GM12878 (cell line): Measurements from ENCODE around the gene POGZ. TPM values are rescaled to one million over a fixed set of nuclear protein-coding genes. Genes with fewer than 3 reads are reported as not detected.

ENCODE experiments used
- ATAC-seq: fragments of 200-7000 bp; cut with Tn5 transposase; 3 replicates; pipeline ENCODE4 v1.9.1; 2020; ENCODE audit warnings: mild to moderate bottlenecking, moderate library complexity
- BruUV-seq: library from RNA; stranded (reverse); fragments of 400-500 nt; replicated peaks from 2 replicates; lab custom pipeline; 2021; lab: Mats Ljungman, UMichigan
- CTCF ChIA-PET: fragments of 300-600 bp; sonication (Branson Sonifier 250); formaldehyde crosslinking; extraction: SDS; loops from one replicate; lab custom pipeline; 2021; ENCODE audit warnings: inconsistent platforms; lab: Yijun Ruan, JAX
- POLR2A ChIA-PET: fragments of 350-600 bp; formaldehyde crosslinking; extraction: SDS; loops from one replicate; lab custom pipeline; 2021; ENCODE audit warnings: inconsistent platforms; lab: Charles Lee
- RAD21 ChIA-PET: fragments of 300-600 bp; sonication (Branson Sonifier 250); formaldehyde crosslinking; loops from one replicate; lab custom pipeline; 2023; ENCODE audit warnings: antibody characterized with exemption; ENCODE audit not compliant: unreplicated experiment; lab: Charles Lee
- SMC1A ChIA-PET: fragments of 300-600 bp; sonication (Branson Sonifier 250); formaldehyde crosslinking; loops from one replicate; lab custom pipeline; 2023; ENCODE audit not compliant: unreplicated experiment, uncharacterized antibody; lab: Charles Lee
- DNase-seq: peaks from one replicate; pipeline ENCODE4 v3.0.0-alpha.2; 2011; ENCODE audit warnings: low read depth, low spot score
- FAIRE-seq: peaks from 3 replicates; lab custom pipeline; 2011; peaks lifted over from hg19 to GRCh38; lab: Jason Lieb, UNC
- H2AFZ ChIP-seq: 2 replicates; pipeline ENCODE4 v1.6.0; 2011; ENCODE audit warnings: low read depth, low read length, control low read depth; ENCODE audit not compliant: control insufficient read depth
- H3K27ac ChIP-seq: 2 replicates; pipeline ENCODE4 v1.5.1; 2011; ENCODE audit warnings: control low read depth; ENCODE audit not compliant: control insufficient read depth, insufficient read depth
- H3K27me3 ChIP-seq, 2 experiments: replicated peaks in 1 of 2; 2 replicates each; pipeline versions ENCODE4 v1.6.0 to v1.6.1; 2011; ENCODE audit warnings: low read length in 1 of 2; ENCODE audit not compliant: control insufficient read depth in 2 of 2, insufficient read depth in 2 of 2
- H3K36me3 ChIP-seq, 2 experiments: 2 replicates each; pipeline ENCODE4 v1.5.1; 2011; ENCODE audit warnings: low read length in 1 of 2; ENCODE audit not compliant: control insufficient read depth in 2 of 2, insufficient read depth in 2 of 2
- H3K4me1 ChIP-seq: 2 replicates; pipeline ENCODE4 v1.6.1; 2011; ENCODE audit warnings: mild to moderate bottlenecking, low read length, moderate library complexity, mixed read lengths; ENCODE audit not compliant: control insufficient read depth, insufficient read depth
- H3K4me2 ChIP-seq: 2 replicates; pipeline ENCODE4 v1.6.0; 2011; ENCODE audit warnings: control low read depth; ENCODE audit not compliant: control insufficient read depth, insufficient read depth
- H3K4me3 ChIP-seq: fragments of 200-600 bp; sonication (generic); 2 replicates; pipeline ENCODE4 v1.5.1; 2016
- H3K79me2 ChIP-seq: 2 replicates; pipeline ENCODE4 v1.6.0; 2011; ENCODE audit warnings: low read length; ENCODE audit not compliant: control insufficient read depth, insufficient read depth
- H3K9ac ChIP-seq: 2 replicates; pipeline ENCODE4 v1.8.0; 2011; ENCODE audit warnings: low read length, control low read depth, mixed read lengths; ENCODE audit not compliant: control insufficient read depth, insufficient read depth
- H3K9me3 ChIP-seq: replicated peaks from 3 replicates; pipeline ENCODE4 v1.5.1; 2011; ENCODE audit warnings: mild to moderate bottlenecking, low read length; ENCODE audit not compliant: control insufficient read depth, insufficient read depth
- H4K20me1 ChIP-seq: 2 replicates; pipeline ENCODE4 v1.6.0; 2011; ENCODE audit not compliant: control insufficient read depth, insufficient read depth
- EED ChIP-seq: sonication (generic); IDR thresholded peaks from 2 replicates; pipeline ENCODE4 v1.6.1; 2016; ENCODE audit warnings: antibody characterized with exemption, low read depth
- HCFC1 ChIP-seq: fragments of 150-350 bp; IDR thresholded peaks from 2 replicates; pipeline ENCODE4 v1.6.1; 2014; ENCODE audit warnings: low read length
- HDAC6 ChIP-seq: fragments of 200-600 bp; sonication (generic); IDR thresholded peaks from one replicate; pipeline ENCODE4 v1.8.0; 2017; ENCODE audit warnings: antibody characterized with exemption; ENCODE audit not compliant: unreplicated experiment
- MLLT1 ChIP-seq: fragments of 450-650 bp; IDR thresholded peaks from 2 replicates; pipeline ENCODE4 v1.6.1; 2016; ENCODE audit warnings: mild to moderate bottlenecking
- MXI1 ChIP-seq: fragments of 150-350 bp; IDR thresholded peaks from 2 replicates; pipeline ENCODE4 v1.6.1; 2011; ENCODE audit warnings: low read depth, mild to moderate bottlenecking, inconsistent platforms, low read length, improper control_type of control experiment
- MYB ChIP-seq: fragments of 150-350 bp; IDR thresholded peaks from 2 replicates; pipeline ENCODE4 v1.6.1; 2014; ENCODE audit warnings: mild to moderate bottlenecking, low read depth, low read length, borderline replicate concordance
- NR2C2 ChIP-seq: IDR thresholded peaks from 2 replicates; pipeline ENCODE4 v1.6.1; 2011; ENCODE audit warnings: borderline replicate concordance, low read depth; ENCODE audit not compliant: control insufficient read depth, insufficient read length
- NR2F1 ChIP-seq: fragments of 450-650 bp; conservative IDR thresholded peaks from 2 replicates; pipeline ENCODE4 v1.6.1; 2017; ENCODE audit warnings: mild to moderate bottlenecking
- PAX5 ChIP-seq: IDR thresholded peaks from 2 replicates; pipeline ENCODE4 v1.6.1; 2011; ENCODE audit warnings: low read depth, low read length, borderline replicate concordance
- RBBP5 ChIP-seq: fragments of 200-600 bp; sonication (generic); conservative IDR thresholded peaks from 2 replicates; pipeline ENCODE4 v1.6.1; 2016
- RELA ChIP-seq: fragments of 450-650 bp; IDR thresholded peaks from 2 replicates; pipeline ENCODE4 v1.8.0; 2014; ENCODE audit warnings: borderline replicate concordance; ENCODE audit not compliant: partially characterized antibody
- SIN3A ChIP-seq: IDR thresholded peaks from 2 replicates; pipeline ENCODE4 v1.6.1; 2012; ENCODE audit warnings: low read depth, low read length, improper control_type of control experiment
- SUPT20H ChIP-seq: IDR thresholded peaks from 2 replicates; pipeline ENCODE4 v1.6.1; 2011; ENCODE audit warnings: low read depth, mild to moderate bottlenecking, low read length, moderate library complexity, borderline replicate concordance; ENCODE audit not compliant: control insufficient read depth
- SUZ12 ChIP-seq: fragments of 200-600 bp; sonication (generic); IDR thresholded peaks from one replicate; pipeline ENCODE4 v1.6.1; 2018; ENCODE audit warnings: antibody characterized with exemption, mild to moderate bottlenecking; ENCODE audit not compliant: unreplicated experiment
- USF2 ChIP-seq: IDR thresholded peaks from 2 replicates; pipeline ENCODE4 v1.6.1; 2011; ENCODE audit warnings: low read depth, low read length, improper control_type of control experiment, borderline replicate concordance
- ZNF622 ChIP-seq: fragments of 450-650 bp; IDR thresholded peaks from 2 replicates; pipeline ENCODE4 v1.6.1; 2017; ENCODE audit warnings: mild to moderate bottlenecking, inconsistent platforms
- WGBS: methylation state at CpG from one replicate; pipeline ENCODE4 v1.1.6; 2016; ENCODE audit warnings: low lambda C conversion rate; ENCODE audit not compliant: insufficient replicate concordance, insufficient coverage; ENCODE audit errors: missing lambda C conversion rate; 5-methylcytosine and 5-hydroxymethylcytosine counted together
- in situ Hi-C: fragments of 300-500 bp; cut with MboI; formaldehyde crosslinking; loops from 9 replicates; pipeline ENCODE4 v1.14.3; 2018; ENCODE audit warnings: mixed read lengths
- intact Hi-C: fragments of 100-400 bp; cut with micrococcal nuclease; formaldehyde crosslinking; loops from one replicate; pipeline ENCODE4 v1.14.2; 2022; ENCODE audit not compliant: unreplicated experiment
- polyA plus RNA-seq, 11 experiments: library from polyadenylated mRNA; depleted of rRNA in 4 of 11; unstranded in 6 of 11; stranded (reverse) in 5 of 11; fragments of >200 nt; fragmentation: Nextera tagmentation in 4 of 11; fragmentation: Illumina TruSeq in 1 of 11; extraction: Ambion mirVana in 4 of 11; extraction: Trizol in 1 of 11; gene quantifications; 1 replicate in 1 of 11; 2 replicates in 10 of 11; pipeline versions ENCODE4 v1.2.1 to v1.2.3, GENCODE V29; 2011 to 2016; ENCODE audit warnings: inconsistent platforms in 2 of 11, missing spikeins in 2 of 11, low read depth in 1 of 11
- total RNA-seq, 4 experiments: library from RNA; depleted of rRNA in 3 of 4; stranded (reverse); fragments of >200 nt in 3 of 4; fragmentation: Illumina TruSeq in 1 of 4; extraction: Trizol in 1 of 4; gene quantifications; 2 replicates each; pipeline versions ENCODE4 v1.2.1 to v1.2.3, GENCODE V29; 2013 to 2021
- TF ChIP-seq, protein P1 (sequence below): fragments of 450-650 bp; IDR thresholded peaks from 2 replicates; pipeline ENCODE4 v1.6.1; 2017; ENCODE audit warnings: antibody characterized with exemption, mild to moderate bottlenecking, moderate library complexity
- TF ChIP-seq, protein P2 (sequence below): IDR thresholded peaks from 2 replicates; pipeline ENCODE4 v1.6.1; 2011; ENCODE audit warnings: mild to moderate bottlenecking, low read depth, low read length, moderate library complexity; ENCODE audit not compliant: insufficient replicate concordance

Gene POGZ
- total and polyA plus RNA-seq, 10 of the 15 experiments (the other 5 are each of a cell fraction or from before 2014, with no cell fraction given): 11.3 to 80.6 (median 35.8) TPM

GRCh38 chr1:151499365-151499764, 40.1 kb upstream of the POGZ start:
- ChIA-PET CTCF (interaction anchor here (1.3 to 1.6 kb wide), 2 partner anchors 10 to 54 kb away, joined by 3 to 4 read pairs; no protein-coding TSS in a partner anchor), POLR2A (no interaction called here), RAD21 (no interaction called here), SMC1A (no interaction called here)
- BruUV-seq: no TSS peak
- H3K4me2 ChIP-seq: no peak overlapping the region
- H3K9me3 ChIP-seq: no peaks in the 10 kb centered on the region
- no peak for FAIRE-seq
- ATAC-seq: no peak
- no peaks in the 10 kb centered on the region for H4K20me1 ChIP-seq
- no peak overlapping the region for H3K4me3 ChIP-seq
- no peak overlapping the region for H3K9ac ChIP-seq
- intact Hi-C loops (no loop called here), in situ Hi-C loops (no loop called here)
- TF ChIP-seq NR2F1 (no peak), USF2 (no peak), HCFC1 (no peak), PAX5 (no peak), ZNF622 (no peak), MXI1 (no peak), SIN3A (no peak), RELA (no peak), MYB (no peak), MLLT1 (no peak), SUPT20H (no peak), NR2C2 (no peak), HDAC6 (no peak), SUZ12 (no peak), RBBP5 (no peak), EED (no peak)
- TF ChIP-seq, protein P1, sequence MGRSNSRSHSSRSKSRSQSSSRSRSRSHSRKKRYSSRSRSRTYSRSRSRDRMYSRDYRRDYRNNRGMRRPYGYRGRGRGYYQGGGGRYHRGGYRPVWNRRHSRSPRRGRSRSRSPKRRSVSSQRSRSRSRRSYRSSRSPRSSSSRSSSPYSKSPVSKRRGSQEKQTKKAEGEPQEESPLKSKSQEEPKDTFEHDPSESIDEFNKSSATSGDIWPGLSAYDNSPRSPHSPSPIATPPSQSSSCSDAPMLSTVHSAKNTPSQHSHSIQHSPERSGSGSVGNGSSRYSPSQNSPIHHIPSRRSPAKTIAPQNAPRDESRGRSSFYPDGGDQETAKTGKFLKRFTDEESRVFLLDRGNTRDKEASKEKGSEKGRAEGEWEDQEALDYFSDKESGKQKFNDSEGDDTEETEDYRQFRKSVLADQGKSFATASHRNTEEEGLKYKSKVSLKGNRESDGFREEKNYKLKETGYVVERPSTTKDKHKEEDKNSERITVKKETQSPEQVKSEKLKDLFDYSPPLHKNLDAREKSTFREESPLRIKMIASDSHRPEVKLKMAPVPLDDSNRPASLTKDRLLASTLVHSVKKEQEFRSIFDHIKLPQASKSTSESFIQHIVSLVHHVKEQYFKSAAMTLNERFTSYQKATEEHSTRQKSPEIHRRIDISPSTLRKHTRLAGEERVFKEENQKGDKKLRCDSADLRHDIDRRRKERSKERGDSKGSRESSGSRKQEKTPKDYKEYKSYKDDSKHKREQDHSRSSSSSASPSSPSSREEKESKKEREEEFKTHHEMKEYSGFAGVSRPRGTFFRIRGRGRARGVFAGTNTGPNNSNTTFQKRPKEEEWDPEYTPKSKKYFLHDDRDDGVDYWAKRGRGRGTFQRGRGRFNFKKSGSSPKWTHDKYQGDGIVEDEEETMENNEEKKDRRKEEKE: no peak
- TF ChIP-seq, protein P2, sequence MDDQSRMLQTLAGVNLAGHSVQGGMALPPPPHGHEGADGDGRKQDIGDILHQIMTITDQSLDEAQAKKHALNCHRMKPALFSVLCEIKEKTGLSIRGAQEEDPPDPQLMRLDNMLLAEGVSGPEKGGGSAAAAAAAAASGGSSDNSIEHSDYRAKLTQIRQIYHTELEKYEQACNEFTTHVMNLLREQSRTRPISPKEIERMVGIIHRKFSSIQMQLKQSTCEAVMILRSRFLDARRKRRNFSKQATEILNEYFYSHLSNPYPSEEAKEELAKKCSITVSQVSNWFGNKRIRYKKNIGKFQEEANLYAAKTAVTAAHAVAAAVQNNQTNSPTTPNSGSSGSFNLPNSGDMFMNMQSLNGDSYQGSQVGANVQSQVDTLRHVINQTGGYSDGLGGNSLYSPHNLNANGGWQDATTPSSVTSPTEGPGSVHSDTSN: no peak
- H2AFZ ChIP-seq: no peak overlapping the region
- 71% methylated on average over 2 of the region's 5 CpGs for WGBS
- H3K27ac ChIP-seq: no peak overlapping the region
- no peaks in the 10 kb centered on the region for H3K79me2 ChIP-seq
- no peak for DNase-seq
- no peaks in the 10 kb centered on the region for H3K36me3 ChIP-seq
- H3K27me3 ChIP-seq: no peaks in the 10 kb centered on the region; a peak in 1 of 4 replicates
- H3K4me1 ChIP-seq: no peaks in the 10 kb centered on the region
